SK-N-SH (cell line): ENCODE measurements around the gene SHB.

Experiments used
- CHD2 ChIP-seq: fragments of 150-350 bp; IDR thresholded peaks from 2 replicates; pipeline ENCODE4 v1.6.1; 2018; ENCODE audit warnings: low read length; ENCODE audit not compliant: partially characterized antibody
- EP300 ChIP-seq, 2 experiments: IDR thresholded peaks; 2 replicates each; pipeline versions ENCODE4 v1.4.0 to v1.6.1; 2012; ENCODE audit warnings: borderline replicate concordance in 1 of 2, low read depth in 1 of 2, low read length in 1 of 2
- NRF1 ChIP-seq: IDR thresholded peaks from 2 replicates; pipeline ENCODE4 v1.6.1; 2012; ENCODE audit warnings: low read depth, mild to moderate bottlenecking, low read length
- POLR2AphosphoS5 ChIP-seq: IDR thresholded peaks from 2 replicates; pipeline ENCODE4 v1.6.1; 2012; ENCODE audit warnings: low read depth, low read length
- RAD21 ChIP-seq: IDR thresholded peaks from 2 replicates; pipeline ENCODE4 v1.6.1; 2012; ENCODE audit warnings: mild to moderate bottlenecking, low read length
- RFX5 ChIP-seq: IDR thresholded peaks from 2 replicates; pipeline ENCODE4 v1.6.1; 2012; ENCODE audit warnings: mild to moderate bottlenecking, improper control_type of control experiment, low read length
- RXRA ChIP-seq: IDR thresholded peaks from 2 replicates; pipeline ENCODE4 v1.4.0; 2012; ENCODE audit warnings: low read depth, mild to moderate bottlenecking, borderline replicate concordance
- SIN3A ChIP-seq: IDR thresholded peaks from 2 replicates; pipeline ENCODE4 v1.6.1; 2012; ENCODE audit warnings: low read depth, mild to moderate bottlenecking, low read length, moderate library complexity, borderline replicate concordance
- TF ChIP-seq, protein P1 (sequence below): fragments of 200-600 bp; sonication (generic); IDR thresholded peaks from 2 replicates; pipeline ENCODE4 v1.6.1; 2017; ENCODE audit warnings: antibody characterized with exemption, mild to moderate bottlenecking, moderate library complexity
- TF ChIP-seq, protein P2 (sequence below): IDR thresholded peaks from 2 replicates; pipeline ENCODE4 v1.4.0; 2012; ENCODE audit warnings: low read depth
- TF ChIP-seq, protein P3 (sequence below): IDR thresholded peaks from 2 replicates; pipeline ENCODE4 v1.4.0; 2012; ENCODE audit warnings: low read depth, borderline replicate concordance
- TF ChIP-seq, protein P4 (sequence below): fragments of 150-350 bp; IDR thresholded peaks from 2 replicates; pipeline ENCODE4 v1.6.1; 2016; ENCODE audit warnings: mild to moderate bottlenecking, low read depth, low read length

GRCh38 chr9:38003946-38004808 lies 64.8 kb downstream of the SHB start:
- TF ChIP-seq, protein P1, sequence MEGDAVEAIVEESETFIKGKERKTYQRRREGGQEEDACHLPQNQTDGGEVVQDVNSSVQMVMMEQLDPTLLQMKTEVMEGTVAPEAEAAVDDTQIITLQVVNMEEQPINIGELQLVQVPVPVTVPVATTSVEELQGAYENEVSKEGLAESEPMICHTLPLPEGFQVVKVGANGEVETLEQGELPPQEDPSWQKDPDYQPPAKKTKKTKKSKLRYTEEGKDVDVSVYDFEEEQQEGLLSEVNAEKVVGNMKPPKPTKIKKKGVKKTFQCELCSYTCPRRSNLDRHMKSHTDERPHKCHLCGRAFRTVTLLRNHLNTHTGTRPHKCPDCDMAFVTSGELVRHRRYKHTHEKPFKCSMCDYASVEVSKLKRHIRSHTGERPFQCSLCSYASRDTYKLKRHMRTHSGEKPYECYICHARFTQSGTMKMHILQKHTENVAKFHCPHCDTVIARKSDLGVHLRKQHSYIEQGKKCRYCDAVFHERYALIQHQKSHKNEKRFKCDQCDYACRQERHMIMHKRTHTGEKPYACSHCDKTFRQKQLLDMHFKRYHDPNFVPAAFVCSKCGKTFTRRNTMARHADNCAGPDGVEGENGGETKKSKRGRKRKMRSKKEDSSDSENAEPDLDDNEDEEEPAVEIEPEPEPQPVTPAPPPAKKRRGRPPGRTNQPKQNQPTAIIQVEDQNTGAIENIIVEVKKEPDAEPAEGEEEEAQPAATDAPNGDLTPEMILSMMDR: no peak
- TF ChIP-seq EP300 (IDR thresholded peaks at IDR 0.05; ENCODE audit: borderline replicate concordance in 1 of 2, low read depth in 1 of 2, low read length in 1 of 2) (no peak), RFX5 (no peak), NRF1 (no peak), POLR2AphosphoS5 (no peak), CHD2 (no peak), RXRA (no peak), RAD21 (no peak), SIN3A (no peak)
- TF ChIP-seq, protein P2, sequence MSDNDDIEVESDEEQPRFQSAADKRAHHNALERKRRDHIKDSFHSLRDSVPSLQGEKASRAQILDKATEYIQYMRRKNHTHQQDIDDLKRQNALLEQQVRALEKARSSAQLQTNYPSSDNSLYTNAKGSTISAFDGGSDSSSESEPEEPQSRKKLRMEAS: no peak
- TF ChIP-seq, protein P3, sequence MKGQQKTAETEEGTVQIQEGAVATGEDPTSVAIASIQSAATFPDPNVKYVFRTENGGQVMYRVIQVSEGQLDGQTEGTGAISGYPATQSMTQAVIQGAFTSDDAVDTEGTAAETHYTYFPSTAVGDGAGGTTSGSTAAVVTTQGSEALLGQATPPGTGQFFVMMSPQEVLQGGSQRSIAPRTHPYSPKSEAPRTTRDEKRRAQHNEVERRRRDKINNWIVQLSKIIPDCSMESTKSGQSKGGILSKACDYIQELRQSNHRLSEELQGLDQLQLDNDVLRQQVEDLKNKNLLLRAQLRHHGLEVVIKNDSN: no peak
- TF ChIP-seq, protein P4, sequence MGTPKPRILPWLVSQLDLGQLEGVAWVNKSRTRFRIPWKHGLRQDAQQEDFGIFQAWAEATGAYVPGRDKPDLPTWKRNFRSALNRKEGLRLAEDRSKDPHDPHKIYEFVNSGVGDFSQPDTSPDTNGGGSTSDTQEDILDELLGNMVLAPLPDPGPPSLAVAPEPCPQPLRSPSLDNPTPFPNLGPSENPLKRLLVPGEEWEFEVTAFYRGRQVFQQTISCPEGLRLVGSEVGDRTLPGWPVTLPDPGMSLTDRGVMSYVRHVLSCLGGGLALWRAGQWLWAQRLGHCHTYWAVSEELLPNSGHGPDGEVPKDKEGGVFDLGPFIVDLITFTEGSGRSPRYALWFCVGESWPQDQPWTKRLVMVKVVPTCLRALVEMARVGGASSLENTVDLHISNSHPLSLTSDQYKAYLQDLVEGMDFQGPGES: no peak
